Stimulated activated effector memory CD8-positive, alpha-beta T cell treated with anti-CD3 and anti-CD28 coated beads, Interleukin-12 subunit alpha, Interleukin-12 subunit beta, amount 100 ng/mL, for 72 hours (primary cell): ENCODE measurements around the gene ESR2.
"Not testable (repeated sequence)": the region's sequence is repeated elsewhere in the genome, so short reads cannot be mapped to it uniquely, and the experiment has no call there.

ENCODE experiments used
- ATAC-seq: fragments of 150-1000 bp; cut with Tn5 transposase; 2 replicates; pipeline ENCODE4 v1.10.0; 2021
- DNase-seq, 2 donors: peaks; one replicate each; pipeline ENCODE4 v3.0.0; 2021 to 2022; ENCODE audit warnings: low spot score in 2 of 2
- H3K27ac Mint-ChIP-seq: one replicate; pipeline ENCODE4 v1.8.0; 2022; ENCODE audit warnings: mild to moderate bottlenecking, mixed read lengths
- H3K36me3 Mint-ChIP-seq: one replicate; pipeline ENCODE4 v1.8.0; 2022; ENCODE audit warnings: mild to moderate bottlenecking, mixed read lengths
- H3K4me1 Mint-ChIP-seq: one replicate; pipeline ENCODE4 v1.8.0; 2022; ENCODE audit warnings: mixed read lengths
- H3K4me3 Mint-ChIP-seq: one replicate; pipeline ENCODE4 v1.8.0; 2022; ENCODE audit warnings: mild to moderate bottlenecking, mixed read lengths
- H3K9me3 Mint-ChIP-seq: one replicate; pipeline ENCODE4 v1.8.0; 2022; ENCODE audit warnings: mixed read lengths

Gene ESR2

DNA sequence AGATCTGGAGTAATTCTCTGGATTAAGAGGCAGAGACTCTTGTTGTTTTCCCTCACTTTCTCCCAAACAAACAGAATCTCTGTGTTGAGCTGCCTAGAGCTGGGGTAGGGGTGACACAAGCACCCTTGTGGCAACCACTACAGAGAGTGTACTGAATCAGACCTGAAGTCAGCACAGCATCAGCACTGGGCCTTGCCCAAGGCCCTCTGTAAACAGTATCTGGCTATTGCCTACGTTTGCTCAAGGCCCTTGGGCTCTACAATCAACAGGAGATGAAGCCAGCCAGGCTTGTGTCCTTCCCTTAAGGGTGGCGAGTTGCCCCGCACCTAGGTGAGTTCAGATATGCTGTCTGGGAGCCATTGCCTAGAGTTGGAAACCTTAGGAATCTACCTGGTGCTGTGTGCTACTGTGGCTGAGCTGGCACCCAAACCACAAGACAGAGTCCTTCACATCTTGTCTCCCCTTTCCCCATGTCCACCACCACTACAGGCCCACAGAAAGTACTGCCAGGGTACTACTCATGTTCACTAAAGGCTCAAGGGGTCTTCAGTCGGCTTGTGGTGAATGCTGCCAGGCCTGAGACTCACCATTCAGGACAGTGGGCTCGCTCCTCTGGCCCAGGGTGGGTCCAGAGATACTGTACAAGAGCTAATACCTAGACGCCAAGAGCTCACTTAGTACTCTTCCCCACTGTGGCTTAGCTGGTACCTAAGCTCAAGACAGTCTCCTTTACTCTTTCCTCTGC lies 234.5 kb downstream of the ESR2 start:
- peaks cover 62% of the 10 kb centered on the region for H3K36me3 Mint-ChIP-seq
- peak overlapping the region; percentile 88 for H3K27ac Mint-ChIP-seq
- H3K9me3 Mint-ChIP-seq, result no peaks in the 10 kb centered on the region
- DNase-seq (no peak), ATAC-seq (peak; percentile 31)
- peaks cover 24% of the 10 kb centered on the region for H3K4me1 Mint-ChIP-seq
- H3K4me3 Mint-ChIP-seq, result no peak overlapping the region

DNA sequence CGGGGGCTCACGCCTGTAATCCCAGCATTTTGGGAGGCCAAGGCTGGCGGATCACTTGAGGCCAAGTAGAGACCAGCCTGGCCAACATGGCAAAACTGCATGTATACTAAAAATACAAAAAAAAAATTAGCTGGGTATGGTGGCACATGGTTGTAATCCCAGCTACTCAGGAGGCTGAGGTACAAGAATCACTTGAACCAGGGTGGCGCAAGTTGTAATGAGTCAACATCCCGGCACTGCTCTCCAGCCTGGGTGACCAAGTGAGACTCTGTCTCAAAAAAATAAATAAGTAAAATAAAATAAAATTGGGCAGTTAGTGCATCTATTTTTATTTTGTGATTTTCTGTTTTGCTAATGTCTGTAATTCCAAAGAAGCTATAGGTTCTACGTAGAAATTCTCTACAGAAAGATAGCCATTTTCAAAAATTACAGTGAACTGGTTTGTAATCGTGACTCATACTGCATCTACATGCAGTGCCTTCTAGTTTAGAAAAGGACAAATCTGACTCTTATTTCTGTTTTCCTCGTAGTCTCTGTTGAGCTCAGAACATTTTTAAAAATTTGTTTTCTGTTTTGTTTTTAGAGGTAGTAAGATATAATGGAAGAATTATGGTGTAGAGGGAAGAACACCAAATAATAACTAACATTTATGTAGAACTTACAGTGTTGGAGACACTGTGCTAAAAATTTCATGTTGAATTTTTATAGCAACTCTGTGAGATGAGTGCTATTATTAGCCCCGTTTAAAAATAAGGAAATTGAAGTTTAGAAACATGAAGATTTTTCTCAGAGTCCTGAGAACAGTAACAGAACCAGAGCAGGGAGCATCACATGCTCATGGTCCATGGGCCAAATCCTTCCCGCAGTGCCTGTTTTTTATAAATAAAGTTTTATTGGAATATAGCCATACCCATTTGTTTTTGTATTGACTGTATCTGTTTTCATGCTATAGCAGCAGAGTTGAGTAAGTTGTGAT lies 240.2 kb downstream of the ESR2 start:
- H3K4me1 Mint-ChIP-seq, result no peaks in the 10 kb centered on the region
- H3K27ac Mint-ChIP-seq, result peak overlapping the region; percentile 29
- peak; percentile 62 for ATAC-seq
- H3K4me3 Mint-ChIP-seq, result no peak overlapping the region
- DNase-seq, result no peak
- no peaks in the 10 kb centered on the region for H3K9me3 Mint-ChIP-seq
- H3K36me3 Mint-ChIP-seq, result peaks cover 92% of the 10 kb centered on the region

DNA sequence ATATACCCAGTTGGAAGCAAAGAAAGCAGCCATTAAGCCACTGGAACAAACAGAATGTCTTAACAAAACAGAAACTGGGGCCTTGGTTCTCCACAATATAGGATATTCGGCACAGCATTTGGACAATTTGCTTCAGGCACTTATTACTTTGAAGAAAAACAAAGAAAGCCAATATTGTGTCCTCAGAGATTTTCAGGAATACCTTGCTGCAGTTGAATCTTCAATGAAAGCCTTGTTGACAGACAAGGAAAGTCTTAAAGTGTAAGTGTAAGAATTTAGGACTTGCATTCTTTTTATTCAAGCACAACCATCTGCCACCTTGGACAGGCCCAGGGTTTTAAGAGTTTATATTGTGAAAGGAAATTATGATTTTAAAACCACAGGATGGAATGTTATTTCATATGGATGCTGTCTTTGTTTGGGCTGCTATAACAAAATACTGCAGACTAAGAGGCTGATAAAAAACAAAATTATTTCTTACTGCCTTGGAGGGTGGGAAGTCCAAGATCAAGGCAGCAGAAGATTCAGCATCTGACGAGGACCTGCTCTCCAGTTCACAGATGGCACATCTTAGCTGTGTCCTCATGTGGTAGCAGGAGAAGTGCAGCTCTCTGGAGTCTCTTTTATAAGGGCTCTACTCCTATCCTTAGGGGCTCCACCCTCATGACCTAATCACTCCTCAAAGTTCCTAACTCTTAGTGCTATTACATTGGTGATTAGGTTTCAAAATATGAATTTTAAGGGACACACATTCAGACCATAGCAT lies 244.4 kb downstream of the ESR2 start:
- no peaks in the 10 kb centered on the region for H3K4me1 Mint-ChIP-seq
- H3K4me3 Mint-ChIP-seq, result no peak overlapping the region
- peaks cover 71% of the 10 kb centered on the region for H3K36me3 Mint-ChIP-seq
- no peak overlapping the region for H3K27ac Mint-ChIP-seq
- DNase-seq (no peak), ATAC-seq (no peak)
- H3K9me3 Mint-ChIP-seq, result no peaks in the 10 kb centered on the region

DNA sequence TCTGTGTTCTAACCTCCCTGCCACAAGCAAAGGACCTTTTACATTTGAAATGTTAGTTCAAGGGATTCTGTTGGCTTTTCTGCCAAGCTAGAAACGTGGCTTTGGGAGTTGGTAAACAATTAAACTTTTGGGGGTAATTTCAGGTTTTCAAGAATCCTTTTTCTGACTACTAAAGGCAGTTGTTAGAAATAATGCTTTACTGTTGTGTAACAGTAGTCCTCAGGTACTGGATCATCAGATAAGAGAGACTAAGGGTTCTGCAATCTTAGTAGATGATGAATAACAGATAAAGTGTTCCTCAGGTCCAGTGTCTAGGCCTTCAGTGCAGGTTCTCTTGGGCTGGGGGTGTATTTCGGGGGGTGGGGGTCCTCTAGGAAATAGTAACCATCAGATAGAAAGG lies 249.1 kb downstream of the ESR2 start:
- no peak for DNase-seq
- peak overlapping the region; percentile 17 for H3K27ac Mint-ChIP-seq
- no peak overlapping the region for H3K4me3 Mint-ChIP-seq
- peaks cover 5% of the 10 kb centered on the region for H3K9me3 Mint-ChIP-seq
- H3K36me3 Mint-ChIP-seq, result peaks cover 24% of the 10 kb centered on the region
- H3K4me1 Mint-ChIP-seq, result no peaks in the 10 kb centered on the region
- ATAC-seq, result no peak

DNA sequence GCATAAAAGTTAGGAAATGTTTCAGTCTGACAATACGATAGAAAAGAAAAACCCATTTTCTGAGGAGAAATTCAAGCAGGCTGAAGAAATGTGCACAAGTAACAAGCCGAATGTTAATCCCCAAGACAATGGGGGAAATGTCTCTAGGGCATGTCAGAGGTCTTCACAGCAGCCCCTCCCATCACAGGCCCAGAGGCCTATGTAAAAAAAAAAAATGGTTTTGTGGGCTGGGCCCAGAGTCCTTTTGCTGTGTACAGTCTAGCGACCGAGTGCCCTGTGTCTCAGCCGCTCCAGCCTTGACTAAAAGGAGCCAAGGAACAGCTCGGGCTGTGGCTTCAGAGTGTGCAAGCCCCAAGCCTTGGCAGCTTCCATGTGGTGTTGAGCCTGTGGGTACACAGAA lies 250.9 kb downstream of the ESR2 start:
- Mint-ChIP-seq H3K27ac (peak overlapping the region; percentile 10), H3K36me3 (peaks cover 13% of the 10 kb centered on the region)
- ATAC-seq, H3K9me3 Mint-ChIP-seq, DNase-seq, H3K4me3 Mint-ChIP-seq, H3K4me1 Mint-ChIP-seq: not testable (repeated sequence)

DNA sequence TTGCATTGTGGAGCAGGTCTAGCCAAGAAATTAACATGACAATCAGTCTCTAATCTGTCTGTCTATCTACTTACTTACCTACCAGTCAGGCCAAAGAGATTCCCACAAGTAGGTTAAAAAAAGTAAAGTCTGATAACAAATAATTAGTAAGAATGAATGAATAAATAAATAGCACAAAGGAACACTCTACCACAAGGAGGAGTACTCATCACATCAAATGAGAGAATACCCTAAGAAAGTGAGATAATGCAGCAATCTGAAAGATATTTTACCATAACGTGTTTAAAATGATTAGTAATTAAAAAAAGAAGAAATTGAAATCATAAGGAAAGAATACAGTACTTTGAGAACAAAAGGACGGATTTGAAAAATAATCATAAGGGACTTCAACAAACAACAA lies 254.1 kb downstream of the ESR2 start:
- DNase-seq (no peak), ATAC-seq (no peak)
- Mint-ChIP-seq H3K4me1 (peaks cover 9% of the 10 kb centered on the region), H3K4me3 (no peak overlapping the region), H3K36me3 (peaks cover 29% of the 10 kb centered on the region), H3K27ac (peak overlapping the region; percentile 67), H3K9me3 (peaks cover 5% of the 10 kb centered on the region)

DNA sequence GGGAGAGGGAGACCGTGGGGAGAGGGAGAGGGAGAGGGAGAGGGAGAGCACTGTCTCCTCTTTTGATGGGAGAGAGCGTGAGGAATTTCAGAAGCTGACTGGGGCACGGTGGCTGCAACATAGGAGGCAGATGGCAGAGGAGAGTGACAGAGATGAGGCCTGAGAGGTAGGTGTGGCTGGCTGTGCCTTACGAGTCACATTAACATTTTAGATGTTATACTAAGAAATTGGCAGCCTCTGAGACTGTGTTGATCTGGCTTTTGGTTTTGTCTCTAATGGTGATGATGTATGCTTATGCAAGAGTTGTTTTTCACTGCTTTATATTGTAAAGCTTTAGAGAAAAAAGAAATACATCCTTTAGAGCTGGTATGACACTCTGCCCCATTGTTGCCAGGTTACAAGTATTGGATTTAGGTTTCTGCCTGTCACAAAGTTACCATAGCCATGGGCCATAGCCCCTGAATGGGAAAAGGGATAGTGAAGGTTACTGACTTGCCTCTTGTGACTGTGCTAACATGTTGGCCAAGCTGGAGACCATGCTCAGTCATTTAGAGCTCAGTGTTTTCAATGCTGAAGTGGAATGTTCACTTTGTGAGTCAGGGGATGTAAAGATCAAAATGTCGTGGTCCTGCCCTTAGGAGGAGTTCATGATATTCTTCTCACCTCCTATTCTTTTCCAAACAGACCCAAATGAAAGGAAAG lies 255.2 kb downstream of the ESR2 start:
- Mint-ChIP-seq H3K4me1 (peaks cover 9% of the 10 kb centered on the region), H3K36me3 (peaks cover 37% of the 10 kb centered on the region), H3K4me3 (no peak overlapping the region), H3K27ac (peak overlapping the region; percentile 77), H3K9me3 (peaks cover 5% of the 10 kb centered on the region)
- DNase-seq, result no peak
- ATAC-seq, result peak; percentile 54

DNA sequence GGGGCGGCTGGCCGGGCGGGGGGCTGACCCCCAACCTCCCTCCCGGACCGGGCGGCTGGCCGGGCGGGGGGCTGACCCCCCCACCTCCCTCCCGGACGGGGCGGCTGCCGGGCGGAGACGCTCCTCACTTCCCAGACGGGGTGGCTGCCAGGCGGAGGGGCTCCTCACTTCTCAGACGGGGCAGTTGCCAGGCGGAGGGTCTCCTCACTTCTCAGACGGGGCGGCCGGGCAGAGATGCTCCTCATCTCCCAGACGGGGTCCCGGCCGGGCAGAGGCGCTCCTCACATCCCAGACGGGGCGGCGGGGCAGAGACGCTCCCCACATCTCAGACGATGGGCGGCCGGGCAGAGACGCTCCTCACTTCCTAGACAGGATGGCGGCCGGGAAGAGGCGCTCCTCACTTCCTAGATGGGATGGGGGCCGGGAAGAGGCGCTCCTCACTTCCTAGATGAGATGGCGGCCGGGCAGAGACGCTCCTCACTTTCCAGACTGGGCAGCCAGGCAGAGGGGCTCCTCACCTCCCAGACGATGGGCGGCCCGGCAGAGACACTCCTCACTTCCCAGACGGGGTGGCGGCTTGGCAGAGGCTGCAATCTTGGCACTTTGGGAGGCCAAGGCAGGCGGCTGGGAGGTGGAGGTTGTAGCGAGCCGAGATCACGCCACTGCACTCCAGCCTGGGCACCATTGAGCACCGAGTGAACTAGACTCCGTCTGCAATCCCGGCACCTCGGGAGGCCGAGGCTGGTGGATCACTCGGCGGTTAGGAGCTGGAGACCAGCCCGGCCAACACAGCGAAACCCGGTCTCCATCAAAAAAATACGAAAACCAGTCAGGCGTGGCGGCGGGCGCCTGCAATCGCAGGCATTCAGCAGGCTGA lies 256.1 kb downstream of the ESR2 start:
- not testable (repeated sequence) for DNase-seq, ATAC-seq, H3K4me3 Mint-ChIP-seq, H3K27ac Mint-ChIP-seq, H3K9me3 Mint-ChIP-seq, H3K4me1 Mint-ChIP-seq
- peaks cover 46% of the 10 kb centered on the region for H3K36me3 Mint-ChIP-seq

DNA sequence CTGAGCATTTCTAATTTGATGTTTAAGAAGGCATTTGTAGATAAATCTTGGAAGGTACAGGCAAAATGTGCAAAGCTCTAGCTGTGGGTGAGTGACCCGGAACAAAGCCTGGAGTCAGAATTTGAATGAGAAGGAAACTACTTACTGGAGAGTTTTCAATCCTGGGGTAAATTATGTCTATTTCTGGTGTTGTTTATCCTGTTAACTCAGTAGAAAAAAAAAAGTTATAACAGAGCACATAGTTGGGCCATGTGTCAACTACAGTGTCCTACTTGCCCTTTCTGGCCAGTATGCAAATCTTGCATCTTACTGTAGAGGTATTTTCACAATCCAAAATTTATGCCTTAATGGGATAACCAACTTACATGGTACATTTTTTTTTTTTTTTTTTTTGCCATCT lies 259.0 kb downstream of the ESR2 start:
- ATAC-seq, result no peak
- no peak for DNase-seq
- H3K36me3 Mint-ChIP-seq, result peaks cover 70% of the 10 kb centered on the region
- H3K4me1 Mint-ChIP-seq, result peaks cover 15% of the 10 kb centered on the region
- H3K27ac Mint-ChIP-seq, result no peak overlapping the region
- no peak overlapping the region for H3K4me3 Mint-ChIP-seq
- H3K9me3 Mint-ChIP-seq, result no peaks in the 10 kb centered on the region
